ENCODE data around the gene ADIPOQ.
"Not testable (repeated sequence)": the region's sequence is repeated elsewhere in the genome, so short reads cannot be mapped to it uniquely, and the experiment has no call there.

- not testable (repeated sequence) for TF ChIP-seq CTCF (IDR thresholded peaks at IDR 0.05); POLR2A (IDR thresholded peaks at IDR 0.05; ENCODE audit: low read depth); POLR2AphosphoS5 (IDR thresholded peaks at IDR 0.05); EP300 (IDR thresholded peaks at IDR 0.05)
These were observed 31.2 kb upstream of the ADIPOQ start for GRCh38 chr3:186811313-186811712.

Measured in esophagus muscularis mucosa (tissue), 4 donors.